Loucy (cell line): ENCODE data around the gene PALLD.

Experiments
- EZH2phosphoT487 ChIP-seq: fragments of 200-600 bp; IDR thresholded peaks from 2 replicates; pipeline ENCODE4 v1.6.1; 2018; ENCODE audit warnings: antibody characterized with exemption, mild to moderate bottlenecking, moderate library complexity, borderline replicate concordance
- TF ChIP-seq, protein P1 (sequence below): fragments of 200-600 bp; sonication (generic); conservative IDR thresholded peaks from 2 replicates; pipeline ENCODE4 v1.5.1; 2014; ENCODE audit warnings: mild to moderate bottlenecking, antibody characterized with exemption, low read length

GRCh38 chr4:168719725-168720124 is 222.9 kb downstream of the PALLD start:
- TF ChIP-seq, protein P1, sequence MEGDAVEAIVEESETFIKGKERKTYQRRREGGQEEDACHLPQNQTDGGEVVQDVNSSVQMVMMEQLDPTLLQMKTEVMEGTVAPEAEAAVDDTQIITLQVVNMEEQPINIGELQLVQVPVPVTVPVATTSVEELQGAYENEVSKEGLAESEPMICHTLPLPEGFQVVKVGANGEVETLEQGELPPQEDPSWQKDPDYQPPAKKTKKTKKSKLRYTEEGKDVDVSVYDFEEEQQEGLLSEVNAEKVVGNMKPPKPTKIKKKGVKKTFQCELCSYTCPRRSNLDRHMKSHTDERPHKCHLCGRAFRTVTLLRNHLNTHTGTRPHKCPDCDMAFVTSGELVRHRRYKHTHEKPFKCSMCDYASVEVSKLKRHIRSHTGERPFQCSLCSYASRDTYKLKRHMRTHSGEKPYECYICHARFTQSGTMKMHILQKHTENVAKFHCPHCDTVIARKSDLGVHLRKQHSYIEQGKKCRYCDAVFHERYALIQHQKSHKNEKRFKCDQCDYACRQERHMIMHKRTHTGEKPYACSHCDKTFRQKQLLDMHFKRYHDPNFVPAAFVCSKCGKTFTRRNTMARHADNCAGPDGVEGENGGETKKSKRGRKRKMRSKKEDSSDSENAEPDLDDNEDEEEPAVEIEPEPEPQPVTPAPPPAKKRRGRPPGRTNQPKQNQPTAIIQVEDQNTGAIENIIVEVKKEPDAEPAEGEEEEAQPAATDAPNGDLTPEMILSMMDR = no peak
- TF ChIP-seq EZH2phosphoT487 = no peak
